ENCODE data around the gene PPP1R26.
A peak's percentile ranks its signal among the peaks of the same experiment; 100 is the strongest.
"Not testable (repeated sequence)": the region's sequence is repeated elsewhere in the genome, so short reads cannot be mapped to it uniquely, and the experiment has no call there.

The PPP1R26 gene

GRCh38 chr9:135456436-135457104, 23.0 kb upstream of the PPP1R26 start:
- no peak for DNase-seq (ENCODE audit: low read depth, low spot score)
- H3K27ac ChIP-seq = no peak overlapping the region

GRCh38 chr9:135458478-135458877, 21.1 kb upstream of the PPP1R26 start:
- H3K27ac ChIP-seq; DNase-seq (ENCODE audit: low read depth, low spot score): not testable (repeated sequence)

- no peak for DNase-seq (ENCODE audit: low read depth, low spot score)
- no peak overlapping the region for H3K27ac ChIP-seq
Observed at GRCh38 chr9:135461936-135462335, 17.6 kb upstream of the PPP1R26 start.

GRCh38 chr9:135463140-135463539, 16.4 kb upstream of the PPP1R26 start:
- no peak overlapping the region for H3K27ac ChIP-seq
- DNase-seq (ENCODE audit: low read depth, low spot score) = peak; percentile 6

GRCh38 chr9:135464181-135464580, 15.4 kb upstream of the PPP1R26 start:
- no peak for DNase-seq (ENCODE audit: low read depth, low spot score)
- H3K27ac ChIP-seq = no peak overlapping the region

GRCh38 chr9:135468854-135469521, 10.6 kb upstream of the PPP1R26 start:
- H3K27ac ChIP-seq = no peak overlapping the region
- no peak for DNase-seq (ENCODE audit: low read depth, low spot score)

GRCh38 chr9:135471791-135472640, 7.6 kb upstream of the PPP1R26 start:
- H3K27ac ChIP-seq = no peak overlapping the region
- no peak for DNase-seq (ENCODE audit: low read depth, low spot score)

GRCh38 chr9:135473972-135474543, 5.5 kb upstream of the PPP1R26 start:
- H3K27ac ChIP-seq = no peak overlapping the region
- no peak for DNase-seq (ENCODE audit: low read depth, low spot score)

GRCh38 chr9:135474915-135475314, 4.7 kb upstream of the PPP1R26 start:
- DNase-seq (ENCODE audit: low read depth, low spot score) = no peak

GRCh38 chr9:135476561-135477355, 2.8 kb upstream of the PPP1R26 start:
- no peak overlapping the region for H3K27ac ChIP-seq
- no peak for DNase-seq (ENCODE audit: low read depth, low spot score)

More at GRCh38 chr9:135474915-135475314, 4.7 kb upstream of the PPP1R26 start:
- H3K27ac ChIP-seq = no peak overlapping the region

GRCh38 chr9:135478191-135478590, 1.4 kb upstream of the PPP1R26 start:
- DNase-seq (ENCODE audit: low read depth, low spot score) = no peak
- H3K27ac ChIP-seq = peak overlapping the region; percentile 55

GRCh38 chr9:135478829-135479468, 633 bp upstream of the PPP1R26 start:
- DNase-seq (ENCODE audit: low read depth, low spot score) = no peak
- peak overlapping the region; percentile 55 for H3K27ac ChIP-seq

GRCh38 chr9:135480071-135480939, 723 bp downstream of the PPP1R26 start:
- DNase-seq (ENCODE audit: low read depth, low spot score) = no peak
- peak overlapping the region; percentile 55 for H3K27ac ChIP-seq

GRCh38 chr9:135480940-135481310, 1.3 kb downstream of the PPP1R26 start:
- H3K27ac ChIP-seq = no peak overlapping the region
- no peak for DNase-seq (ENCODE audit: low read depth, low spot score)

- no peak overlapping the region for H3K27ac ChIP-seq
- DNase-seq (ENCODE audit: low read depth, low spot score) = no peak
Observed at GRCh38 chr9:135482015-135482754, 2.6 kb downstream of the PPP1R26 start.

GRCh38 chr9:135484460-135485277, 5.1 kb downstream of the PPP1R26 start:
- H3K27ac ChIP-seq = no peak overlapping the region
- no peak for DNase-seq (ENCODE audit: low read depth, low spot score)

- H3K27ac ChIP-seq = no peak overlapping the region
- no peak for DNase-seq (ENCODE audit: low read depth, low spot score)
Observed at GRCh38 chr9:135485385-135485784, 5.8 kb downstream of the PPP1R26 start.
